GM18907 (cell line): ENCODE results near the gene EPHA5.

Source experiments
- ATAC-seq: cut with Tn5 transposase; IDR thresholded peaks from one replicate; pipeline ENCODE4 v1.9.1; 2021; ENCODE audit warnings: mild to moderate bottlenecking, moderate library complexity; ENCODE audit not compliant: unreplicated experiment

Gene EPHA5

GRCh38 chr4:65635051-65635821, 35.1 kb downstream of the EPHA5 start:
- ATAC-seq: no peak

DNA sequence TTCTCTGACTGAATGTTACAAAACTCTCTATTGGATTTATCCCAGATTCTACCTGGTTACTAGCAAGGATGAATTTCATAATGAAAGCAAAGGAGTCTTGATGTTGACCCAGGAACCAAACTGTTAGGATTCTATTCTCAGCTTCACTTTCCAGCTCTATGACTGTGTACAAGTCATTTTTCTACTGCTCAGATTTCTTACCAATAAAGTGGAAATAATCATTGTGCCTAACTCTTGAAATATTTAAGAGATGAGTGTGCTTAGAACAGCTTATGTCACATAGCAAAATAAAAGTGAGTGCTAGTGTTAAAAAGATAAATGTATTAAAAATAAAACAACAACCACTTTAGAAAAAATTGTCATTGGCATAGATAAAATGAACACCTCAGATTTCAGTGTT, 45.6 kb downstream of the EPHA5 start:
- ATAC-seq: no peak

DNA sequence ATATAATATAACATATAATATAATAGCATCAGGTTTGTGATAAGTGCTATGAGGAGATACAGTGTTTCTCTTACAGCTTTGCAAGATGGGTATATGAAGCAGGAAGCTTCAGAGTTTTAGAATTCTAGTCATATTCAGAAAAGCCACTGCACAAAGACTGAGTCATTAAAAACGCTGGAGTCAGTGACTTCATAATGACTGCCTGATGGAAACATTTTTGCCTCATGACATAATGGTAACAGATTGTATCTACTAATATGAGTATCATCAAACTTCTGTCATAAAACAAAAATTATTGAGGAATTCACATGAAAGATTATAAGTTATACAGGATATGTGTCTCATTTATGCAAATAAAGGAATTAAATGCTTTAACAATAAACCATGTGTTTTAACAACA, 46.8 kb downstream of the EPHA5 start:
- ATAC-seq: no peak

- ATAC-seq: no peak
These were observed 52.9 kb downstream of the EPHA5 start for GRCh38 chr4:65617416-65617815.

GRCh38 chr4:65604515-65604914, 65.8 kb downstream of the EPHA5 start:
- ATAC-seq: no peak

DNA sequence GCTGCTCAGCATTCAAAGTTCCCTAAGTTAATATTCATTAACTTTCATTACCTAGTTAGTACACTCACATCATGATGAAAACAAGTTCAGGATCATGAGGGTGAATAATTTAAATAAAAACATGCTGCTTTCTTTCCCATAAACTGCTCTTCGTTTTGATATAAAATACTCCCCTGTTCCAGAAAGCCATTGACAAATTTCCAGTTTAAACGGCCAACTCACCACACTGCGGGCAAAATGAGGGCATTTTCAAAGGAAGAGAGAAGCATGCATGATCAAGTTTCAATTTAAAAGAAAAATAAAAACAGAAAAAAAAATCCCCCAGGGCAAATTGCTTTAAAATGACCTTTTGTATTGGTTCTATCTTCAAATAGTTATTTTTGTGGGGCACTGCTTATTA, 69.6 kb downstream of the EPHA5 start:
- ATAC-seq: no peak

DNA sequence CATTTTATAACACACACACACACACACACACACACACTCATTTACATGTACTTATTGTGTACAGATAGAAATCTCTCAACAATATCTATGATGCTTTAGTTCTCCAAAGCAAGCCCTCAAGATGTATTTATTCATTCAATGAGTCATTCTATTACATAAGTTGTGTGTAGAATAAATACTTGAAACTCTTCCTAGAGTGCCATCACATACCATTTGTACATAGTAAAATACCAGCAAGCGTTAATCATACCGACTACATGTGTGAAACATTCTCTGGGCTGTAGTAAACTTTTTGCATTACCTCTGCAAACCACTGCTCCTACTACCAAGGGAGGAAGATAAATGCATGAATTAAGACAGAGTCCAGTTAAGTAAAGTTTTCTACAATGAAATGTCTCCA, 70.9 kb downstream of the EPHA5 start:
- ATAC-seq: no peak

DNA sequence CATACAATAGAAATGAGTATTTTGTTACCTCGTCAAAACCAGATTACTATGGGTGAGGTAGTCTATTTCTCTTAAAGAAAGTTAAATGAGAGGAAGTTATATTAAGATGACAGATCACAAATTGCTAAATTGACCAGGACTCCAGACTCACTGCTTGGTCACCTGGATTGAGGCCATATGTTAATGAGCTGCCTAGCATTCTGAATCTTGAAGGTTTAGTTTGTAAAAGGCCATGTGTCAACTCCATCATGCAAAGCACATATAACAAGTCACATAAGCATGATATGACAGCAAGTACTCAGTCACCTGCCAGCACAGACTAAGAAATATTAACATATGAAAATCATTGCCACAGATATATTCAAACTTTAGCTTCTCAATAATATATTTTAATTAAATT, 72.6 kb downstream of the EPHA5 start:
- no peak for ATAC-seq

DNA sequence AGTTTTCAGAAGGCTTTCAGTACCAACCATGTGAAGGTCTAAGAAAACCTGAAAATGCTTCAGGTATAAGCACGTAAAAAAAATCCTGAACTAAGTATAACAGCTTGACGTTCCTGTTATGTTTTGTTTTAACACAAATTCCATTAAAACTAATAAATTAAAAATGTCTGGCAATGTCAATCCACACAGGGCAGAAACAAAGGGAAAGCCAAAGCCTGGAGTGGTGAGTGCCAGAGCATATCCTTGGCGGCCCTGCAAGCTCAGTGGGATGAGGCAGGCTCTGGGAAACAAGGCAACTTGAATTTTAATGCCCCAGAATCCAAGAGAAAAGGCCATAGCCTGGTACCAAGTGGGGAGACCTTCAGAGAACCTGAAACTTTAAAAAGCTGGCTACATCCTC, 78.2 kb downstream of the EPHA5 start:
- ATAC-seq: no peak

DNA sequence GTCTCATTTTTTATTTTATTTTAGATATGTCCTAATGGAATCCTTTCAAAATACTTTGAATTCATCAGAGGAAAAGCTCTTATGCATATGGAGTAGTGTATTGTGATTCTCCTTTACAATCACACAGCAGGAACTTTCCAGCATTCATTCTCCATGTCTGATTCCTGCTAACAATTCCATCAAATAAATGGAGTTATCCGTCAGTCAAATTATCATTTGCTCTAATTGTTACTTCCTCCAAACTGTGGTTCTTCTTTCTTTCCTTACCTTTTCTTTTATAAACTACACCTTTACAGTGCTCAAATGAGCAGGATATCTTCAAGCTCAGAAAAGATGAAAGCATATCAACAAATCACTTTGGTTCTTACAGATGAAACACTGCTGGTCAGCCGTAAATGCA, 80.4 kb downstream of the EPHA5 start:
- ATAC-seq: no peak

DNA sequence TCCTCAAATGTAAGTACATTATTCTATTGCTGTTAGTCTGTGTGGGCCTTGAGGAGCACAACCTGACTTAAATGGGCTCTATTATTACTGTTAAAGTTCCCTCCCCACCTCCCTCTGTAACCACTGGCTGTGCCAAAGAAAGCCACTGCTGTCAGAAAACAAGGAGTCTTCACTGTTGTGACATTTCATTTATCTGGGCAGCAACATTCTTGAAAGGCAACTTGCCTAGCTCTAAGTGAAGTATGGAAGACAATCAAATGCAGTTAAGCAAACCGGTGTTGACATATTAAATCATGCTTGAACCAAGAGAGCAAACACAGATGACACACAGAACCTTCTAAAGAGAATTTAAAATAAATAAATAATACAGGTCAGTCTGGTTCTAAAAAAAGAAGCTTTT, 81.0 kb downstream of the EPHA5 start:
- no peak for ATAC-seq

- ATAC-seq: no peak
These were observed 89.7 kb downstream of the EPHA5 start for GRCh38 chr4:65580551-65580950.

DNA sequence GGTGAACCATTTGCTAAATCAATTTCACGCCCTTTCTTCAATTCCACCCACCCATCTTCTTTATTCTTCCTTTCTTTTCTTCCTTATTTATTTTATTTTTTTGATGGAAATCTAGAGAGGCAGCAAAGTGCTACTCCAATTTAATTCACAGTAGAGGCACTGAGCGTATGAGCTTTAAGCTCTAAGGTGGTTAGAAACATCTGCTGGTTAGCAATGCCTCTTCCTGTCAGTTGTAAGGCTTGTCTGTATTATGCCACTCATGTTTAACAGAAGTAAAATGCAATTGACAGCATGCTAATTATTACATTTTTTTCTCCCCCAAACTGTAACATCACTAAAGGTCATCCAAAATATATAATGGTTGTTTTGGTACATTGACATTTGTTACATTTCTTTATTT, 103.8 kb downstream of the EPHA5 start:
- ATAC-seq: no peak

DNA sequence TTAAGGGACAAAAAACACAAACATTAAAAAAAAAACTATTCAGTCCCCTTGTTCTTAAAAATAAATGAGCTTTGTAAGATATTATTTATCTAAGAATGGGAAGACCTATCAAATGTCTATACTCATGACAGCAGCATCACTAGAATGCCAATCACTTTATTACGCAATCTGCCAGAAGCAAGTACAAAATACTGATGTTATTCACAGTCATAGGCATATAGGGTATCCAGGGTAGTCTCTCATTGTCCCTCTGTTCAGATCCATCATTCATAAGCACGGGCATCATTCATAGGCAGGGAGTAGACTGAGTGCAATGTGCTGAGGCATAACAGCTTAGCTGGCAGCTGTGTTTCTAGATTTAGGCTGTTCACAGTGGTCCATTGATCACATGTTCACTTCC, 109.1 kb downstream of the EPHA5 start:
- no peak for ATAC-seq

- no peak for ATAC-seq
These were observed 111.0 kb downstream of the EPHA5 start for GRCh38 chr4:65559270-65559669.

GRCh38 chr4:65552057-65552456, 118.2 kb downstream of the EPHA5 start:
- no peak for ATAC-seq

GRCh38 chr4:65550500-65550899, 119.8 kb downstream of the EPHA5 start:
- no peak for ATAC-seq

DNA sequence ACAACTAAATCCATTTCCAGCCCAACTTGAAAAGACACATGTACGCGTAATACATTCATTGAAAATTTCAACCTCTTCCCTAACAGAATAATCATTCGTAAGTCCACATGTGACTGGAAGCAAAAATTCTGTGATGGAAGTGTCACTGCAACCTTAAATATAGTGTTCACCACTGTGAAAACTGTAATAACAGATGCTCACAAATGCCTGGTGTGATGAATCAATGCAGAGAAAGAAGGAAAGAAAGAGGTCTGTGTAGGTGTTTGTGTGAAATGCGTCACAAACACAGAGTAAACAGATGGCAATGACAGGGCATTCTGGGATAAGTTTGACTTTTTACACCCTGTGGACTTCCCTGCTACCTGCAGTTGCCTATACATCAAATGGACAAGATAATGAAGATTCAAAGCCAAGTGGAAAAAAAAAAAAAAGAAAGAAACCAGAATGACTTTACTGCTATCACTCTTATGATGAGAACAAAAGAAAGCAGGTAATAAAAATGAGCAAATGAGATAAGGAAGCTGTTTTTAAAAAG, 123.3 kb downstream of the EPHA5 start:
- ATAC-seq: no peak

DNA sequence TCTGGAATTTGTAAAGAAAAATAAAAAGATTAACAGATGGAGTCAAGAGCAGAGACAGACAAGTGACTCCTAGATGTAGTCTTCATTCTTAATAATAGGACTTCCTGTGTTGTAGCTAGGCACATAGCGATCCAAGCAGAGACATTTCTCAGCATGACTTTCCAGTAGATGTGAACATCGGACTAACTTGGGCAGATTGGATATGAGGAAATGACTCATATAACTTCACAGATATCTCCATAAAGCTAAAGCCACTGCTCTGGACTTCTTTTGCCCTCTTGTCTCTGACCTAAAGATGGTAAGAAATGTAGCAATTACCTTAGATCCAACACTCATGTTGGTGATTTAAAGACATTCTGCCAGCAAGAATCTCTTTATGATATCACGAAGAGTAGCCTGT, 131.7 kb downstream of the EPHA5 start:
- ATAC-seq: no peak

- ATAC-seq: no peak
These were observed 135.2 kb downstream of the EPHA5 start for GRCh38 chr4:65535113-65535512.

DNA sequence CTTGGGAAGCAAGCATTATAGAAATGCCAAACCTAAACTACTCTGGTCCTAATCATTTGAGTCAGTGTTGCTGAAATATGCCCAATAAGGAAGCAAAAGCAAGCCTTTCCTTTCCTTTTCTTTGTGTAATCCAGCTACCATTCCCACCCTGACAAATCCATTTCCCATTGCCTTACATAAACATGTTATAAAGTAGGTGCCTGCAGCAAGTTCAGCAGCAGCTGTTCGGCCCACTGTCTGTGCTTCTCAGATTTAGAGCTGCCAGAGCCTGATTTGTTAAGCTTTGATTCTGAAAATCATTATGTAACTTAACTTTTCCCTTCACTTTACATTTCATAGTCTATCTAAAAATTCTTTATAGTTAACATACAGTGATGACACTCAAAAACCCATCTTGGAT, 148.6 kb downstream of the EPHA5 start:
- no peak for ATAC-seq

- ATAC-seq: no peak
These were observed 154.6 kb downstream of the EPHA5 start for GRCh38 chr4:65515646-65516045.

DNA sequence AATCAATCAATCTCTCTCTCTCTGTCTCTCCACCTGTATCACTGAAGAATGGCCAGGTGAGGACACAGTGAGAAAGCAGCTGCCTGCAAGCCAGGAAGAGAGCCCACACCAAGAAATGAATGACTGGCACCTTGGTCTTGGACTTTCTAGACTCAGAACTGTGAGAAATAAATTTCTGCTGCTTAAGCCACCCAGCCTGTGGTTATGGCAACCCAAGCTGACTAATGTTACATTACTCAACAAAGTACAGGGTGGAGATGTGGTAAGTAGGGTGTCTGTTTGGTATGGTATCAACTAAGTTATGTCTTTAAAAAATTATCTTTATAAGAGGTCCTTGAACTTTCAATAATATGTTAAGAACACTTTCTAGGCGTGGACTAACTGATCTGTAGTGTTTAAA, 159.3 kb downstream of the EPHA5 start:
- ATAC-seq: no peak
